Esophagus muscularis mucosa (tissue), 4 donors: ENCODE data around the gene ETV3L. TPM values are rescaled to one million over a fixed set of nuclear protein-coding genes. Genes with fewer than 3 reads are reported as not detected.
A peak's percentile ranks its signal among the peaks of the same experiment; 100 is the strongest.

Experiments
- DNase-seq: peaks from one replicate; pipeline ENCODE4 v3.0.0-alpha.2; 2017; ENCODE audit errors: extremely low spot score
- H3K27ac ChIP-seq, 4 donors: fragments of 200-600 bp; sonication (generic); replicated peaks in 1 of 4; 1 replicate in 3 of 4; 2 replicates in 1 of 4; pipeline ENCODE4 v1.5.1; 2016 to 2019; ENCODE audit warnings: mild to moderate bottlenecking in 1 of 4
- H3K27me3 ChIP-seq, 4 donors: fragments of 200-600 bp; sonication (generic); one replicate each; pipeline versions ENCODE4 v1.5.1 to v1.6.0; 2016 to 2019
- H3K36me3 ChIP-seq, 4 donors: fragments of 200-600 bp; sonication (generic); one replicate each; pipeline ENCODE4 v1.5.1; 2016 to 2019
- H3K4me1 ChIP-seq, 4 donors: fragments of 200-600 bp; sonication (generic); one replicate each; pipeline ENCODE4 v1.5.1; 2016 to 2019
- H3K4me3 ChIP-seq, 4 donors: fragments of 200-600 bp; sonication (generic); 1 replicate in 2 of 4; 2 replicates in 2 of 4; pipeline ENCODE4 v1.5.1; 2016 to 2019; ENCODE audit warnings: mild to moderate bottlenecking in 4 of 4, moderate library complexity in 1 of 4
- H3K9me3 ChIP-seq, 4 donors: fragments of 200-600 bp; sonication (generic); 1 replicate in 3 of 4; 2 replicates in 1 of 4; pipeline ENCODE4 v1.5.1; 2016 to 2019
- CTCF ChIP-seq, 3 experiments: fragments of 200-600 bp in 2 of 3; fragments of 450-650 bp in 1 of 3; sonication (generic) in 2 of 3; IDR thresholded peaks; one replicate each; pipeline ENCODE4 v1.5.1; 2017 to 2019; ENCODE audit warnings: antibody characterized with exemption in 3 of 3, mild to moderate bottlenecking in 2 of 3, moderate library complexity in 1 of 3
- EP300 ChIP-seq: sonication (generic); formaldehyde crosslinking; IDR thresholded peaks from one replicate; pipeline ENCODE4 v1.6.1; 2017; ENCODE audit warnings: antibody characterized with exemption
- POLR2A ChIP-seq: fragments of 450-650 bp; IDR thresholded peaks from one replicate; pipeline ENCODE4 v1.6.1; 2017; ENCODE audit warnings: antibody characterized with exemption, moderate library complexity, mild to moderate bottlenecking, low read depth
- POLR2AphosphoS5 ChIP-seq, 2 donors: sonication (generic); formaldehyde crosslinking; IDR thresholded peaks; one replicate each; pipeline ENCODE4 v1.6.1; 2017; ENCODE audit warnings: antibody characterized with exemption in 2 of 2
- WGBS: methylation state at CpG from one replicate; pipeline ENCODE4 v1.1.5; 2018; 5-methylcytosine and 5-hydroxymethylcytosine counted together
- intact Hi-C: fragments of 100-400 bp; cut with DNase I; formaldehyde crosslinking; loops from one replicate; pipeline ENCODE4 v1.15.1; 2023
- total RNA-seq, 4 donors: library from RNA; depleted of rRNA; stranded (reverse); fragments of >200 nt; gene quantifications; one replicate each; pipeline versions ENCODE4 v1.1.0 to v1.2.1, GENCODE V29; 2016

ETV3L gene
- total RNA-seq, 4 donors from 2014 or later = not detected

- Histone ChIP-seq H3K36me3 (peaks cover 19 to 37% (median 35%) of the 10 kb centered on the region in 4 donors), H3K27ac (peak overlapping the region; percentile 96 to 98 (median 97)), H3K4me1 (peaks cover 16 to 39% (median 29%) of the 10 kb centered on the region in 4 donors), H3K27me3 (no peaks in the 10 kb centered on the region), H3K9me3 (no peaks in the 10 kb centered on the region), H3K4me3 (peak overlapping the region; percentile 74 to 97 (median 89))
- no peak for DNase-seq
- under 1% methylated on average over 29 of the region's 36 CpGs for WGBS
- no peak for TF ChIP-seq CTCF (IDR thresholded peaks at IDR 0.05)
- intact Hi-C loops = no loop called here
Observed at GRCh38 chr1:157137408-157138219, 38.0 kb upstream of the ETV3L start.

DNA sequence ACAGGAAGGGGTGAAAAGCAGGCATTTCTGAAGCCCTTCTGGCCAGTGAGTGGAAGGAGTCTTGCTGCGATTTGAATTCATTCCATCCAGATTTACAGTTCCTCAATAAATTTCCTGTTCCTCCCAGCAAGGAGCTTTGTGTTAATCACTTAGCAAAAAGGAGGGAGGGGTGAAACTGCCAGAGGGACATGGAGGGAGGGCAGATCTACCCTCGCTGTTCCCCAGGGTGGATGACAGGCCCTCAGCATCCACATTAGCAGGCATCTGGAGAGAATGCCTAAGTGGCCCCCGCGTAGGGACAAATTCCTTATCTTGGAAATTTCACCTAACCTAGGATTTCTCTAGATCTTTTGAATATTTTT is 37.4 kb upstream of the ETV3L start:
- Histone ChIP-seq H3K36me3 (peaks cover 24 to 43% (median 40%) of the 10 kb centered on the region in 4 donors), H3K9me3 (no peaks in the 10 kb centered on the region), H3K27me3 (no peaks in the 10 kb centered on the region), H3K4me1 (peaks cover 16 to 39% (median 29%) of the 10 kb centered on the region in 4 donors), H3K27ac (peak overlapping the region; percentile 96 to 98 (median 97)), H3K4me3 (peak overlapping the region; percentile 74 to 97 (median 89))
- TF ChIP-seq POLR2AphosphoS5 (IDR thresholded peaks at IDR 0.05) (no peak), POLR2A (no peak), EP300 (no peak), CTCF (IDR thresholded peaks at IDR 0.05) (no peak)
- no peak for DNase-seq
- 20% methylated on average over 4 of the region's 4 CpGs for whole genome bisulfite sequencing
- intact Hi-C loops = no loop called here

- H3K27me3 ChIP-seq = no peaks in the 10 kb centered on the region
- TF ChIP-seq EP300 (no peak), CTCF (IDR thresholded peaks at IDR 0.05) (no peak), POLR2AphosphoS5 (IDR thresholded peaks at IDR 0.05) (no peak), POLR2A (no peak)
- peaks cover 16 to 39% (median 29%) of the 10 kb centered on the region in 4 donors for H3K4me1 ChIP-seq
- no peaks in the 10 kb centered on the region for H3K9me3 ChIP-seq
- 48% methylated on average over 4 of the region's 4 CpGs for WGBS
- intact Hi-C loops = no loop called here
- H3K4me3 ChIP-seq = no peak overlapping the region
- H3K27ac ChIP-seq = no peak overlapping the region
- peaks cover 31 to 52% (median 49%) of the 10 kb centered on the region in 4 donors for H3K36me3 ChIP-seq
- DNase-seq = no peak
Observed at GRCh38 chr1:157136133-157136532, 36.5 kb upstream of the ETV3L start.

DNA sequence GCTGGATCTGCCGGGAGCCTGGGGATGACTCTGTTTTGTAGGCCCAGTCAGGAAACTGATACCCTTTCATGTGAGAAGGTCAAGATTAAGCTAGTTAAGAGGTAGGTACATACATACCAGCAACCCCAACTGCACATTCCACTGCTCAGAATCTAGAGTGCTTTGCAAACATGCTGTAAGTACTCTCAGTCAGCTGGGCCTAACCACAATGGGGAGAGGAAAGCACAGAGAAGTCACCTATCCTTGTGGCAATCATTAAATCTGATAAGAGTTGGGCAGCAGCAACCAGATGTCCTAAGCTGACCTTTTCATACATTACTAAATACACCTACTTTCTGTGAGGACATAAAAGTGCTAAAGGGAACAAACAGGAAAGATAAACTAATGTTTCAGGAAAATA is 36.0 kb upstream of the ETV3L start:
- Histone ChIP-seq H3K36me3 (peaks cover 34 to 56% (median 53%) of the 10 kb centered on the region in 4 donors), H3K9me3 (no peaks in the 10 kb centered on the region), H3K27ac (no peak overlapping the region), H3K4me1 (peaks cover 16 to 39% (median 29%) of the 10 kb centered on the region in 4 donors), H3K27me3 (no peaks in the 10 kb centered on the region), H3K4me3 (no peak overlapping the region)
- intact Hi-C loops = no loop called here
- WGBS = no CpG with 5 or more reads among the region's 1 CpG
- DNase-seq = no peak
- TF ChIP-seq CTCF (IDR thresholded peaks at IDR 0.05) (no peak), EP300 (no peak), POLR2AphosphoS5 (IDR thresholded peaks at IDR 0.05) (no peak), POLR2A (no peak)

DNA sequence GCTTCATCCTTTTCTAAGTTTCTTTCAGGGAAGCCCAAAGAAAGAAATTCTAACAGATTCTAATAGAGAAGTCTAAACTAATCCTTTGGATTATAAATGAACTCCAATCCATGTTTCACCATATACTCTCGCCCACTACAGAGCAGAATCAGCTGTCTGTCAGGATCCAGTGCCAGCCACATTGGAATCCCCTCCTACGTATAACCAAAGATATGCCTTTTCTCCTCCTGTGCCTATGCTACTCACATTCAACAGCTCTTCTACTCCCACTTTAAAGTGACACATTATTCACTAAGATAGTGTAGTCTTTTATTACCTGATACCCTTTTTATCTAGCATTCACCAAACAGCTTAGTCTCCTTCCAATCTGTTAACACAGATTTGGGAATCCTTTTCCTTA is 35.5 kb upstream of the ETV3L start:
- DNase-seq = no peak
- H3K27ac ChIP-seq = no peak overlapping the region
- TF ChIP-seq CTCF (IDR thresholded peaks at IDR 0.05) (no peak), POLR2A (no peak), EP300 (no peak), POLR2AphosphoS5 (IDR thresholded peaks at IDR 0.05) (no peak)
- intact Hi-C loops = no loop called here
- H3K27me3 ChIP-seq = no peaks in the 10 kb centered on the region
- peaks cover 16 to 39% (median 29%) of the 10 kb centered on the region in 4 donors for H3K4me1 ChIP-seq
- 83% methylated on average over 2 of the region's 2 CpGs for WGBS
- H3K4me3 ChIP-seq = no peak overlapping the region
- peaks cover 40 to 62% (median 59%) of the 10 kb centered on the region in 4 donors for H3K36me3 ChIP-seq
- H3K9me3 ChIP-seq = no peaks in the 10 kb centered on the region
